GM18520 (cell line): ENCODE measurements around the gene PPFIA3.
A peak's percentile ranks its signal among the peaks of the same experiment; 100 is the strongest.
"Not testable (repeated sequence)": the region's sequence is repeated elsewhere in the genome, so short reads cannot be mapped to it uniquely, and the experiment has no call there.

Experiments used
- ATAC-seq: cut with Tn5 transposase; IDR thresholded peaks from one replicate; pipeline ENCODE4 v1.9.1; 2021; ENCODE audit not compliant: unreplicated experiment

The PPFIA3 gene

DNA sequence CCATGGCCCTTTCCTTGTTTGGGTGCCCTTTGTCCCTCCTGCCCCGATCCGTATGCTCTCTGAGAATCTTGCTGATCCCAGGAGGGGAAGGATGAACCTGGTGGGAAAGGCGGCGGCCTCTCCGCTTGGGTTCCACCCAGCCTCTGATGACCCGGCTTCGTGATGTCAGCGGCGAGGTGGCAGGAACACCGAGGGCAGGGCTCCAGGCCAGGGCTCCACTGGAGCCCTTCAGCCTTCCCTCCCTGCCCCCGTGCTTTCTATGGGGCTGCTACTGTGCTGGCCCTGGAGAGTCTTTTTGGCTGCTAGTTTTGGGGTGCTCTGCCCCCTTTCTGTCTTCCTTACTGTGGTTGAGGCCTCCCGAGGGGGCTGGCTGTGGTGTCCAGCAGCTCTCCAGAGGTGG lies 17.0 kb upstream of the PPFIA3 start:
- no peak for ATAC-seq

DNA sequence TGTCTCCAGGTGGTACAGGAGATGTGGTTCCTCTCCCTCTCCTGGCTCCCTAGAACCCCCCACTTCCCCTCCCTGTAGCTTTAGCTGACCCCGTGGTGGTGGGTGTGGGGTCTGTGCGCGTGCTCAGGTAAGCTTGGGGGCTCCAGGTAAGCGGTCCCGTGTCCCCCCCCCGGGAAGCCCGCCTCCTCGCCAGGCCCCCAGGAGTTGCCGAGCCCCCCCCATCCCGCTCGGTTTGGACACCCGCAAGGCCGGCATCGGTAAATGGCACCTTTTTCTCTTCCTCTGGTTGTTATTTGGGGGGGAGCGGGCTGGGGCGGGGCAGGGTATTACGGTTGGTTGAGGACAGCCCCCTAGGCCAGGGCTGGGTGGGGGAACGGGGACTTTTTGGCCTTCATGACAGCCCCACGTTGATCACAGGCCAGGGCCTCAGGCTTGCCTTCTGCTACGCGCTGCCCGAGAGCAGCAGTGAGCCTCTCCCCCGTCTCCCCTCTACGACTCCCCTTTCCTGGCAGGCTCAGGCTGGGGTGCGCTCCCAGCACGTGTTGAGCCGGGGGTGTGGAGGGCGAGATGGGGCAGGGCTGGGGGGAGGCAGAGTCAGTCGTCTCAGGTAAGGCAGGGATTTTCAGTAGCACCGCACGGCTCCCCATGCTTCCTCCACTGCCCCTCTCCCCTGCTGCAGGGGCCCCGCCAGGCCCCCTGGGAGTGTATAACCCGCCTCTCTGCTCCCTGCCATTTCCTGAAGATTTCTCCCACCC lies 15.8 kb upstream of the PPFIA3 start:
- ATAC-seq, result no peak

DNA sequence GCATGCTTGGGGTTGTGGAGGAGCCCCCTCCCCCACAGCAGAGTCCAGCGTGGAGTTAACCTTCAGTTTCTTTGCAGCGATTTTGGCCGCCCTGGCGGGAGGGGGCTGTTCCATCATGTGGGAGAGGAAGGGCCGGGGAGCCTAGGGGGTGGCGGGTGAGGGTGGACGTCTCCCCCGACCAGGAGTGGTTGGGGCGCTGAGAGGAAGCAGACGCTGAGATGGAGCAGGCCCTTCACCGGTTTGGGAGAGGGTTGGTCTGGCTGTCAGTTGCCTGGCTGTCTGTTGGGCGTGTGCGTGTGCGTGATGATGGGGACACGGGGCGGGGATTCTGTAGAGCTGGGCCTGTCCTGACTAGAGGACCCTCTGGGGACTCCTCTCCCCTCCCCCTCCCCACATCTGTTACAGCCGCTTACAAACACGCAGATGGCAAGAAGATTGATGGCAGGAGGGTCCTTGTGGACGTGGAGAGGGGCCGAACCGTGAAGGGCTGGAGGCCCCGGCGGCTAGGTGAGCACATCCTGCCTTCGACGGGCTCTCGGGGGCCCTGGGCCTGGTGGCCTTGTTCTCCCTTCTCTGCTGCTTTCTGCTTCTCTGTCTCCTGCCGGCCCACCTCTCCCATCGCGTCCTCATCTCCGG lies 15.0 kb upstream of the PPFIA3 start:
- no peak for ATAC-seq

DNA sequence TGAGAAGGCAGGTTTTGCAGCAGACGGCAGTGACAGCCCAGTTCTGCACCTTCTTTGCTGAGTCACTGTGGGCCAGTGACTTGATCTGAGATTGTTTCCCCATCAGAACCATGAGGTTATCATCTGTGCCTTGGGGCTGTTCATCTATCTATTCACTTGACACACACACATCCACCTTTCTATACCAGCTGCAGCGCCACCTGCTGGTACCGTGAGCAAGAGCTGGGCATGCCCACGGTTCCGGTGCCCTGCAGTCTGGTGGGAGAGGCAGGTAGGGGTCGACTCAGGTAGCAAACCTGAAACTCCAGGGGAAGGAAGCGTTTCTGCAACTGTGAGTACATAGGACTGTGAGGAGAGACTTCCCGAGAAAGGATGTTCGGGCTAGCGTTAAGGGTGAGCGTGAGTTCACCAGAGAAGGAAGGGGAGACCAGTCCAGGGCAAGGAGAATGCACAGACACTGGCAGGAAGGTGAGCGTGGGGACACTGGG lies 12.7 kb upstream of the PPFIA3 start:
- ATAC-seq, result no peak

DNA sequence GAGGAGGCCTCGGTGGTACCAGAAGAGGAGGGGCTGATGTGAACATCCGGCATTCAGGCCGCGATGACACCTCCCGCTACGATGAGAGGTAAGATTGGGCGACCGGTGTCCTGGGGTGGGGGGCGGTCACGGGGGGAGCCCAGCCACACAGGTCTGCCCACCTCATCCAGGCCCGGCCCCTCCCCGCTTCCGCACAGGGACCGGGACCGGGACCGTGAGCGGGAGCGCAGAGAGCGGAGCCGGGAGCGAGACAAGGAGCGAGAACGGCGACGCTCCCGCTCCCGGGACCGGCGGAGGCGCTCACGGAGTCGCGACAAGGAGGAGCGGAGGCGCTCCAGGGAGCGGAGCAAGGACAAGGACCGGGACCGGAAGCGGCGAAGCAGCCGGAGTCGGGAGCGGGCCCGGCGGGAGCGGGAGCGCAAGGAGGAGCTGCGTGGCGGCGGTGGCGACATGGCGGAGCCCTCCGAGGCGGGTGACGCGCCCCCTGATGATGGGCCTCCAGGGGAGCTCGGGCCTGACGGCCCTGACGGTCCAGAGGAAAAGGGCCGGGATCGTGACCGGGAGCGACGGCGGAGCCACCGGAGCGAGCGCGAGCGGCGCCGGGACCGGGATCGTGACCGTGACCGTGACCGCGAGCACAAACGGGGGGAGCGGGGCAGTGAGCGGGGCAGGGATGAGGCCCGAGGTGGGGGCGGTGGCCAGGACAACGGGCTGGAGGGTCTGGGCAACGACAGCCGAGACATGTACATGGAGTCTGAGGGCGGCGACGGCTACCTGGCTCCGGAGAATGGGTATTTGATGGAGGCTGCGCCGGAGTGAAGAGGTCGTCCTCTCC lies 11.5 kb upstream of the PPFIA3 start:
- no peak for ATAC-seq

DNA sequence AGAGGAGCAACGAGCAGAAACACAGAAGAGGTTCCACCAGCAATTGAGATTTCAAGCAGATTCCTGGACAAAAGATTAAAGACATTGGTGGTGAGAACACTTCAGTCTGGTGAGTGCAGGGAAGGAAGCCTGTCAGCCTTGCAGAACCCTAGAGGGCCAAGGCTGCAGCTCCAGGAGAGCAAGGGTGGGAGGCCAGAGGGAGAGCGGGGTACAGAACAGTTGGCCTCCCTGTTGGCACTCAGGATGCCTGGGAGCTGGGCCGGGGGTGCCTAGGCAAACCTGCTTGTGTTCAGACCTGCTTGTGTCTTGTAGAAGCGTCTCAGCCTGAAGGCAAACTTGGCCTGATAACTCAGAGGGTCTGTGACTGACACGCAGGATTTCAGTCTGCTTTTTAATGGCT lies 10.3 kb upstream of the PPFIA3 start:
- no peak for ATAC-seq

DNA sequence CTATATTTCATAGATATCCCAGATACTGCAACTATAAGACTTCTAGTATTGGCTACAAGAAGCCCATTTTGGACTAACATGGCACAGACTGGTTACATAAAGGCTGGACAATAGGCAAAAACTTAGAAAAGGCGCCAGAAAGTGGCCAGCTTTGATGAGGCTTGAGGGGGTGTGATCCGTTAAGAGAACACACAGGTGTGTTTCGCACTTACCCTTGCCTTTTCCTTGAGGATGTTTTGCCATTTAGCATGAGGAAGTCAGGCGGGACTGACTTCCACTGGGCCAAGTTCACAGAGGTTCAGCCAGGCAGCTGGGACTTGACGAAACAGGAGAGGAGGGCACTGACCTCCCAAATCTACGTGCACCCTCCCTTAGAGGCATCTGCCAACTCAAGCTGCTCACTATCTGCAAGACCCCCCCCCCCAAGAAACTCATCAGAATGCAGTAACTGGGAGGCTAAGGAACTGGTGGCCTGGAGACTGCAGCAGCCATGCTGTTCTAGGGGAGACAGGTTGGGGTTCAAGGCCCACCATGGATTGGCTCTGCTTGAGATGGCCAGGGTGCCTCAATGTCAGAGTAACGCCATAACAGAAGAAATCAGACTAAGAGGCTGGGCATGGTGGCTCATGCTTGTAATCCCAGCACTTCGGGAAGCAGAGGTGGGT lies 9.6 kb upstream of the PPFIA3 start:
- ATAC-seq, result no peak

DNA sequence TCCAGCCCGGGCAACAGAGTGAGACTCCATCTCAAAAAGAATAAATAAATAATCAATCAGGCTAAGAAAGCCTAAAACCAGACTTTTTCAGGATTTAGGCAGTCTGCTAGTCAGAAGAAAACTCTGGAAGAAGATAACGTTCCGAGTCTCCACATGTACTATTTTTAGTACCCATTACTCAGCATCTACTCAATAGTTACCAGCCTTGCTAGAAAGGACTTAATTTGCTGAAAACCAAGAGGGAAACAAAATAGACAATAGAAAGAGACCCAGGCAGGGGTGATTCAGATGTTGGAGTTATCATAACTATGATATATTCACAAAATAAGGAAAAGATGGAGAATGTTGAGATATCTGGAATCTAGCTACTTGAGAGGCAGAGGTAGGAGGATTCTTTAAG lies 8.8 kb upstream of the PPFIA3 start:
- no peak for ATAC-seq

DNA sequence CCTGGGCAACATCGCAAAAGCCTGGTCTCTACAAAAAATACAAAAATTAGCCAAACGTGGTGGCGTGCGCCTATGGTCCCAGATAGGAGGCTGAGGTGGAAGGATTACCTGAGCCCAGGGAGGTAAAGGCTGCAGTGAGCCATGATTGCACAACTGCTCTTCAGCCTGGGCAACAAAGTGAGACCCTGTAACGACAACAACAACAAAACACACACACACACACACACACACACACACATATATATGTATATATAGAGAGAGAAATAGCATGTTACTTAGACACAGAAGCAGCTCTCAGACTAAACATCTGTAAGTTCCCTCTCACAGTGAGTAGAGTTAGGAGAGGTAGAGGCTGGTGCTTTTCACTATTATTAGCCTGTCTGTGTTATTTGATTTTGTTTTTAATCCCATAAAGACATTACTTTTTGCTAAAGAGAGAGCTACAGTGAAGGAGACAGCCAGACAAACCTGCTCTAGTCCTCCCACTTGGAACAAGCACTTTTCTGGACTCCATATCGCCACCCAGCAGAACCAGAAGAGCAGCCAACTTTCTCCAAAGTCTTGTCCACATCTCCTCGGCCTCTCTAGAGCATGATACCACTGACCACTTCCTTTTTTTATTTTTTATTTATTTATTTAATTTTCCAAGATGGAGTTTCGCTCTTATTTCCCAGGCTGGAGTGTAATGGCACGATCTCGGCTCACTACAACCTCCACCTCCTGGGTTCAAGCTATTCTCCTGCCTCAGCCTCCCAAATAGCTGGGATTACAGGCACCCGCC lies 7.9 kb upstream of the PPFIA3 start:
- ATAC-seq, result no peak

DNA sequence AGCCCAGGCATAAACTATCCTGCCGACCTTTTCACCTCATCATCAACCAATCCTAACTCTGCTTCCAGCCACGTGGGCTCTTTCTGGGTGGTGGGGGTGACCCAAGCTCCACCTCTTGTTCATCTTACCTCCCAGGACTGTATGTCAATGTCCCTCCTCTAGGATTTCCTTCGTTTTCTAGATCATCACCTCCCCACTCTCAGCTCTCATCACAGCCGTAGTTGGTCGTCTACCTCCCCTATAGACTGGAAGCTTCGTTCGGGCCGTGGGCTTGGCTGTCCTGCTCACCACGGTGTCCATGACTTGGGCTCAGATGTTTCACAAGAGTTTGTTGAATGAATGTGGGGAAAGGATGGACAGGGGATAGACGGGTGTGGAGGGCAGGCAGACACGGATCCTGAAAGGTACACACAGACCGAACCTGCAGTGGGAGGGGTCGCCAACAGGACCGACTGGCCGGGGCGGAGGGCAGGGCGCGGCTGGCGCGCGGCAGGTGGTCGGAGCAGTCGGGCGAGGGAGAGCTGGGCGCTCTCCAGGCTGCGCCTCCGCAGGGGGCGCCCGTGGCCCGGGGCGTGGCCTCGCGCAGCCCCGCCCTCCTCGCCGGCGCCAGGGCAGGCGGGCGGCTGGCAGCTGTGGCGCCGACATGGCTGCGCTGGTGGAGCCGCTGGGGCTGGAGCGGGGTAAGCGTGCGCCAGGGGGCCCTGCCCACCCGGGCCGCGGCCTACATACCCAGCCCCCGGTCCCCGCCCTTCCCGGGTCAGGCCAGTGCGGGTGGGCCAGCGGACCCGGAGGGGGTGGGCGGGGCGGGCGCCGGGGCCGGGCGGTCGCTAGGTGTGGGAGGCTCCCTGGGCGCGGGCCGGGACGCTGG lies 5.3 kb upstream of the PPFIA3 start, which contains the start of gene LIN7B:
LIN7B (plus strand) TSS at position 609 of the 868 bp plus-strand sequence; CDS start at position 644, 35 bp downstream.
- ATAC-seq, result peak; percentile 40

DNA sequence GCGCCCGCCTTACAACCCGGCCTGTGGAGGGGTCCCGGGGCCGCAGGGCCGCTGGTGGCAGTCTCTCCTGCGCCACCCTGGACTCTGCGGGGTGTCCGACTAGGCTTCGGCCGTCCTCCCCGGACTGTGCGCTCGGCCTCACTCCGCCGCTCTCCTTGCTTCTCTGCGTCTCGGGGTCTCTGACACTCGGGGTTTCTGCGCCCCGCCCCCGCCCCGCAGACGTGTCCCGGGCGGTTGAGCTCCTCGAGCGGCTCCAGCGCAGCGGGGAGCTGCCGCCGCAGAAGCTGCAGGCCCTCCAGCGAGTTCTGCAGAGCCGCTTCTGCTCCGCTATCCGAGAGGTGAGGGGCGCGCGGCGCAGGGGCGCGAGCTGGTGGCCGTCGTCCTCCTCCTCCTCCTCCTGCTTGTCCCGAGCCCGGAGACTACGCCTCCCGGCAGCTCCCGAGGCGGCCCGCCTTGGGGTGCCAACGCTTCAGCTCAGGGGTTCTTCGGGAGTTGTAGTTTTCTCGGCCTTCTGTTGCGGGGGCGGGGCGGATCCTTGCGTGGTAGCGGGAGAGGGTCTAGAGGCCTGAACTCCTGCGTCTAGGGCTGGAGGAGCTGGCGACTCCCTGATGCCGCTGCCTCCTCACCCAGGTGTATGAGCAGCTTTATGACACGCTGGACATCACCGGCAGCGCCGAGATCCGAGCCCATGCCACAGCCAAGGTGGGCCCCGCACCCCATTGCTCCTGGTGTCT lies 4.5 kb upstream of the PPFIA3 start:
- ATAC-seq, result no peak

DNA sequence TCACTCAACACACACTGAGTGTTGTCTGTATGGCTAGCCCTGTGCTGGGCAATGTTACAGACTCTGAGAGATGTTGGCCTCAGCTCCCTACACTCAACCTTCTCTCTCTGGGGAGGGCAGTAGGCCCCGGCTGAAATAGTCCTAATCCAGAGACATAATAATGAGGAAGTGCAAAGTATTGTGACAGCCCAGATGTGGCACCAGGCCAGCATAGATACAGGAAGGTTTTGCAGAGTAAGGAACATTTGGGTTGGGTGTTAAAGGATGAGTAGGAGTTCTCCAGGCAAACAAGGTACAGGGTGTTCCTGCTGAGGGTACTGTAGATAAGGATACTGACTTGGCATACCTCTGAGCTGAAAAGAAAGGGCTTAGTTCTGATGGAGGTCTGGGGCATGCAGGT lies 2.8 kb upstream of the PPFIA3 start:
- ATAC-seq, result no peak

DNA sequence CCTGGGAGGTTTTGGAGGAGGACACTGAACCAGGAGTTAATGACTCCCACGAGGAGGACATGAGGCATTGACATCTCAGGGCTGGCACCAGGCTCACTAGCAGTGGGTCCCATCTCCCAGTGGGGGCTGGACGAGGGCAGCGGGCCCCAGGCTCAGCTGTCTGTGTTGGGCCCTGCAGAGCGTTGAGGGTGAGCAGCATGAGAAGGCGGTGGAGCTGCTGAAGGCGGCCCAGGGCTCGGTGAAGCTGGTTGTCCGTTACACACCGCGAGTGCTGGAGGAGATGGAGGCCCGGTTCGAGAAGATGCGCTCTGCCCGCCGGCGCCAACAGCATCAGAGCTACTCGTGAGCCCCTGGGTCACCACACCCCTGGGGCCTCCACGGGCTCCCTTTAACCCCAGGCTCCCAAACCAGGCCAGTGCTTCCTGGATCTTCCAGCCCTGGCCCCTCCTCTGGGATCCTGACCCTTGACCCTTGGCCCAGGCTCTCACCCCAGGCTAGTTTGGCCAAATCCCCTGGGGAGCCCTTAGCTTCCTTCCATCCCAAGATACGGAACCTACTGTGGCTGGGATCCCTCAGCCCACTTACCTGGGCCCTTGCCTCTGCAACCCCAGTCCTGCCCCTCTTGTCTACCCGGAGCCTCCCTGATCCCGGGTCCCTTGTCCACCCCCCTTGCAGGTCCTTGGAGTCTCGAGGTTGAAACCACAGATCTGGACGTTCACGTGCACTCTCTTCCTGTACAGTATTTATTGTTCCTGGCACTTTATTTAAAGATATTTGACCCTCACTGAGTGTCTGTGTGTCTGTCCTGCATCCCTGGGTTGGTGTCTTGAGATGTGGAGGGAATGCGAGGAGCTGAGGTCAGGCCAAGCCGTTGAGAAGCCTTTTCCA lies 1.4 kb upstream of the PPFIA3 start:
- no peak for ATAC-seq

DNA sequence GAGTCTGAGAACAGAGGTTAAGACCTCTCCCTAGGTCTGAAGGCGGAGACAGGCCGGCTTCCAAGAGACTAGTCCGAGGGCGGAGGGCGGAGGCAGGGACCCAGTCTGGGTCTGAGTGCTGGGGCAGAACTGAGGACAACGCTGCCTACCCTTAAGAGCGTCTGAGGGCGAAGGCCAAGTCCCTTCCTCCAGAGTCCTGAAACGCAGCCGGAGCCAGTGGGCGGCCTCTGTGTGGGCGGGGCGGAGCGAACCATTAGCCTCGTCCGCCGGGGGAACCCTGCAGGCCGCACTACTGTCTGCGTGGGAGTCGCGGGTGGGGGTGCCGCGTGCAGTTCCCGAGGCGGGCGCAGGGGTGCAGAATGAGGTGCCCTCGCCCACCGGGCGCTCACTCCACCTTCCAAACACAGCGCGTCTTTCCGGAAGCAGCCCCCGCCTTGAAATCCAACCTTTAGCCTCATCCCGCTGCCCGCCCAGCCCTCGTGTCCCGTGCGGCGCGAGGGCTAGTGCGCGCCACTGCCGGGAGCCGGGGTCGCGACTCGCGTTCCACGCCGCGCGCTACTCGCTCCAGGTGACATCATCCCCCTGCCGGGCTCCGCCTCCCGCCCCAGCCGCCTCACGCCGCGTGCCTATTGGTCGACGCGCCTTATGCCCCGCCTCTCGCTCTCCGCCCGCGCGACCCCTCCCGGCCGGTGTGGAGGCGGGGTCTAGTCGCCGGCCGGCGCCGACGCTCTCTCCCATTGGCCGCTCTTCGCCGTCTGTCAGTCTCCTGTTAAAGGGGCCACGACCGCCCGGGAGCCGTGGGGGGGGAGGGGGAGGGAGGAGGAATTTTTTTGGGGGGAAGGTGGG lies 556 bp upstream of the PPFIA3 start, which contains the start of gene C19orf73:
C19orf73 (minus strand) TSS at position 579 of the 846 bp plus-strand sequence; CDS start at position 458, 121 bp downstream.
- peak; percentile 66 for ATAC-seq

DNA sequence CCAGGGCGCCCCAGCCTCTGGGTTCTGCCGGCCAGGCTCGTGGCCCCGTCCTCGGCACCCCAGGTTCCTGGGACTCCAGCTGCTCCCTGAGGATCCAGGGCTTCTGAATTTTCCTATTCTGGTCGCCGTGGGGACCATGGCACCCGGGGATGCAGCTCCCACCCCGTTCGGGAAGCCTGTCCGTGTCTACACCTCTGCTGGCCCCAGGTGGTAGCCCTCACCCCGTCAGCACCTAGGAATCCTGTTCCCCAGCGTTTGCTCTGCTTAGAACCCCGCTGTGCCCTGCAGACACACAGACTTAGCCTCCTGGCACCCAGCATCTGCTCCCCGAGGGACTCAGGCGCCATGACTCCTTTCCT lies 960 bp downstream of the PPFIA3 start:
- no peak for ATAC-seq

DNA sequence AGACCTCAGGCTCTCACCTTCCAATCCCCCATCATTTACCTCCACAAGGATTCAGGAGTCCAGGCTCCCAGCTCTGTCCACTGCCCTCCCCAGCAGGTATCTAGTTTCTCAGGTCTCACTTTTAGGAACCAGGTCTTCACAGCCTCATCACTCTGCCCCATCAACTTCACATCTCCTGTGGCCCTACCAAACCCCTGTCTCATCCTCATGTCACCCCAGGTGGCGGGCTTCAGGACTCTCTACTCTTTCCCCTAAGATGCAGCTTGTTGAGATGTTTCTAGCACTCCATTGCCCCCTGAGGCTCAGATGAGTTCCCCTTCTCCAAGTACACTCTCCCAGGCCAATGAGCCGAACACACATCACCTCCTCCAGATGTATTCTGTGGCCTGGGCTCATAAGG lies 1.5 kb downstream of the PPFIA3 start:
- ATAC-seq, result no peak

DNA sequence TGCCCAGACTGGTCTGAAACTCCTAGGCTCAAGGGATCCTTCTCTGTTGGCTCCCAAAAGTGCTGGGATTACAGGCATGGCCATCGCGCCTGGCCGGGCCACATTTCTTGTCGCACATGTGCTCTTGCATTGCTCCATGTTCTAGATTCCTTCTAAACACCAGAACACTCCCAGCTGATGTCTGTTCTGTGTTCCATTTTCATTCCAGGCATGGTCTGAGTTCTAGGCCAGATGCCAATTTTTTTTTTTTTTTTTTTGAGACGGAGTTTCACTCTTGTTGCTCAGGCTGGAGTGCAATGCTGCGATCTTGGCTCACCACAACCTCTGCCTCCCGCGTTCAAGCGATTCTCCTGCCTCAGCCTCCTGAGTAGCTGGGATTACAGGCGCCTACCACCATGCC lies 2.5 kb downstream of the PPFIA3 start:
- ATAC-seq, result not testable (repeated sequence)
